Measurements from ENCODE around the gene POMGNT2.
"Not testable (repeated sequence)": the region's sequence is repeated elsewhere in the genome, so short reads cannot be mapped to it uniquely, and the experiment has no call there.

POMGNT2 gene

GRCh38 chr3:43071313-43071893, 34.5 kb downstream of the POMGNT2 start:
- TF ChIP-seq, protein P1, sequence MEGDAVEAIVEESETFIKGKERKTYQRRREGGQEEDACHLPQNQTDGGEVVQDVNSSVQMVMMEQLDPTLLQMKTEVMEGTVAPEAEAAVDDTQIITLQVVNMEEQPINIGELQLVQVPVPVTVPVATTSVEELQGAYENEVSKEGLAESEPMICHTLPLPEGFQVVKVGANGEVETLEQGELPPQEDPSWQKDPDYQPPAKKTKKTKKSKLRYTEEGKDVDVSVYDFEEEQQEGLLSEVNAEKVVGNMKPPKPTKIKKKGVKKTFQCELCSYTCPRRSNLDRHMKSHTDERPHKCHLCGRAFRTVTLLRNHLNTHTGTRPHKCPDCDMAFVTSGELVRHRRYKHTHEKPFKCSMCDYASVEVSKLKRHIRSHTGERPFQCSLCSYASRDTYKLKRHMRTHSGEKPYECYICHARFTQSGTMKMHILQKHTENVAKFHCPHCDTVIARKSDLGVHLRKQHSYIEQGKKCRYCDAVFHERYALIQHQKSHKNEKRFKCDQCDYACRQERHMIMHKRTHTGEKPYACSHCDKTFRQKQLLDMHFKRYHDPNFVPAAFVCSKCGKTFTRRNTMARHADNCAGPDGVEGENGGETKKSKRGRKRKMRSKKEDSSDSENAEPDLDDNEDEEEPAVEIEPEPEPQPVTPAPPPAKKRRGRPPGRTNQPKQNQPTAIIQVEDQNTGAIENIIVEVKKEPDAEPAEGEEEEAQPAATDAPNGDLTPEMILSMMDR (IDR thresholded peaks at IDR 0.05; ENCODE audit: extremely low read depth, missing control alignments): peak; percentile 23
- DNase-seq (ENCODE audit: low spot score): peak; percentile 25

DNA sequence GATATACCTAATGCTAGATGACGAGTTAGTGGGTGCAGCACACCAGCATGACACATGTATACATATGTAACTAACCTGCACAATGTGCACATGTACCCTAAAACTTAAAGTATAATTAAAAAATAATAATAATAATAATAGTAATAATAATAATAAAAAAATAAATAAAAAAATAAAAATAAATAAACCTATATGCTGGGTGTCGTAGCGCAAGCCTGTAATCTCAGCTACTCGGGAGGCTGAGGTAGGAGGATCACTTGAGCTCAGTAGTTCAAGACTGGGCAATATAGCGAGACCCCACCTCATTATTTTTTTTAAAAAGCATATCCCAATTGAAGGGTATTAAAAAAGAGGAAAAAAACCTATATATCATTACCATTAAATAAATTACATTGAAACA, 35.2 kb downstream of the POMGNT2 start:
- not testable (repeated sequence) for DNase-seq (ENCODE audit: low spot score)

DNA sequence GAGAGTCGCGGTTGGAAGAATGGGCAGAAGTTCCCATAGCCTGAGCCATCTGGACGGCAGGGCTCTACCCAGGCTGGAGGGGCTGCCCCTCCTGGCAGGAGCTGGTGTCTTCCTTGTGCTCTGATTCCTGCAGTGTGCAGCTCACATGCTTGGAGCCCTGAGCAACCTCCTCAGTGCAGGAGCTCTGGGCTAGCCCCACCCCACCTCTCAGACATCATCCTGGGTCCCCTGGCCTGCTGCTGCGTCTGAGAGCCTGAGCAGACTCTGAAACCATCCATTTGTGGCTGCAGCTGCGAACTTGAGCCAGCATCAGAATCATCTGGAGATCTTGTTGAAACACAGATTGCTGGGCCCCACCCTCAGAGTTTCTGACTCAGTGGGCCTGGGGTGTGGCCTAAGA, 42.8 kb downstream of the POMGNT2 start:
- TF ChIP-seq, protein P1 (IDR thresholded peaks at IDR 0.05; ENCODE audit: extremely low read depth, missing control alignments): no peak
- no peak for DNase-seq (ENCODE audit: low spot score)

DNA sequence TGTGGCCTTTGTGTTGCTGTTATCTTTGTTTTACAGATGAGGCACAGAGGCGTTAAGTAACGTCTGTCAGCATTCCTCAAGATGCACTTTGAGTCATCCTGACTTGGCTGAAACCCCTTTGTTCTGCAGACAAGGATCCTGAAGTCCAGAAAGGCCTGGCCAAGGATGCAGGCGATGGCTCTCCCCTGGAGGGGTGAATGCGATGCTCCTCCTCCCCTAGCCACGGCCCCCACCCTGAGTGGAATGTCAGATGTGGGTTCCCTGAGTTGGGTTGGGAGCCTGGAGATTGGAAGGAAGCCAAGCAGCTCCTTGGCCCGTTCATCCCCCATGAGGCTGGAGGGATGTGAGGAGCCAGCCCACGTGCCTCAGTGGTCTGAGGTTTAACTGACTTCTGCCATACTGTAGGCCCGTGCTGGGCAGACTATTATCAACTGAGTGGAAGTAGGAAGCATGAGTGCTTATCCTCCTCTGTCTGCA, 43.3 kb downstream of the POMGNT2 start:
- no peak for DNase-seq (ENCODE audit: low spot score)
- TF ChIP-seq, protein P1 (IDR thresholded peaks at IDR 0.05; ENCODE audit: extremely low read depth, missing control alignments): no peak

- TF ChIP-seq, protein P1 (IDR thresholded peaks at IDR 0.05; ENCODE audit: extremely low read depth, missing control alignments): no peak
- DNase-seq (ENCODE audit: low spot score): no peak
Observed at GRCh38 chr3:43062040-43062563, 43.8 kb downstream of the POMGNT2 start.

- DNase-seq (ENCODE audit: low spot score): no peak
Observed at GRCh38 chr3:43061101-43061895, 44.6 kb downstream of the POMGNT2 start.

GRCh38 chr3:43059456-43059855, 46.4 kb downstream of the POMGNT2 start:
- TF ChIP-seq, protein P1 (IDR thresholded peaks at IDR 0.05; ENCODE audit: extremely low read depth, missing control alignments): no peak
- no peak for DNase-seq (ENCODE audit: low spot score)

More at GRCh38 chr3:43061101-43061895, 44.6 kb downstream of the POMGNT2 start:
- TF ChIP-seq, protein P1 (IDR thresholded peaks at IDR 0.05; ENCODE audit: extremely low read depth, missing control alignments): no peak
